ENCODE measurements around the gene NDUFS6.
A peak's percentile ranks its signal among the peaks of the same experiment; 100 is the strongest.

The NDUFS6 gene

GRCh38 chr5:1801222-1801966 is at the start of gene NDUFS6:
TSS of gene NDUFS6 (plus strand) at chr5:1801407. CDS start at chr5:1801418, 11 bp downstream.
- DNase-seq, result peak; percentile 13 to 67

GRCh38 chr5:1751864-1752822 is 49.1 kb upstream of the NDUFS6 start:
- no peak for DNase-seq

DNA sequence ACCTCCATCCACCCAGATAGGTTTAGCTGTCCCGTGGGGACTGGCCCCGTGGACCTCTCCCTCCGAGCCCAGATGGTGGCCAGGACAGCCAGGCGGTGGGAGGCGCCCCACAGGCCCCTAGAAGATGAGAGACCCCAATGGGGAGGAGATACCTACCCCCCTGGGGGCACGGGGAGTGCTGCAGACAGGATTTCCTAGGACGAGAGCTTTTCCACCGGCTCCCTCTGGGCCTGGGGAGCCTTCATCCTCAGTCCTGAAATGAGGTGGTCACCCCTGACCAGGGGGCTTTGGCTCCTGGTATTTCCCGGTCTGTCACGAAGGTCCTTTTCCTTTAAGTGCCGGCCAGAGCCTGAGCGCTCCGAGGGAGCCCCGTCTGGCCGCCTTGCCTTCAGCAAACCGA is 48.3 kb upstream of the NDUFS6 start:
- no peak for DNase-seq

DNA sequence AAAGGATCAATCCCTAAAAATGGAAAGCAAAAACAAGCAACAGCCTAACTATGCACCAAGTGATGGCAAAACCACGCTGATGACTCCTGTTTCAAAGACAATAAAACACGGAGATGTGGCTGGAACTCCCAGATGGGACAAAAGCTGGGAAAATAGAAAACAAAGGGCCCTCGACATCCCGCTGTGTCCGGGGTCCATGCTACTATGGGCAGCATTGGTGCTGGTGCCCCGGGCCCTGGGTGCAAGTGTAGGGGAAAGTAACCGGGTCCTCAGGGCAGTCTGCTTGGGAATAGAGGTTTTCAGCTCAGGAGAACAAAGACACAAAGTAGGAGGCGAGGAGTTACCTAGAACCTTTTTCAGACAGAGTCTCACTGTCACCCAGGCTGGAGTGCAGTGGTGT is 47.7 kb upstream of the NDUFS6 start:
- DNase-seq, result no peak

GRCh38 chr5:1754531-1755220 is 46.5 kb upstream of the NDUFS6 start:
- no peak for DNase-seq

DNA sequence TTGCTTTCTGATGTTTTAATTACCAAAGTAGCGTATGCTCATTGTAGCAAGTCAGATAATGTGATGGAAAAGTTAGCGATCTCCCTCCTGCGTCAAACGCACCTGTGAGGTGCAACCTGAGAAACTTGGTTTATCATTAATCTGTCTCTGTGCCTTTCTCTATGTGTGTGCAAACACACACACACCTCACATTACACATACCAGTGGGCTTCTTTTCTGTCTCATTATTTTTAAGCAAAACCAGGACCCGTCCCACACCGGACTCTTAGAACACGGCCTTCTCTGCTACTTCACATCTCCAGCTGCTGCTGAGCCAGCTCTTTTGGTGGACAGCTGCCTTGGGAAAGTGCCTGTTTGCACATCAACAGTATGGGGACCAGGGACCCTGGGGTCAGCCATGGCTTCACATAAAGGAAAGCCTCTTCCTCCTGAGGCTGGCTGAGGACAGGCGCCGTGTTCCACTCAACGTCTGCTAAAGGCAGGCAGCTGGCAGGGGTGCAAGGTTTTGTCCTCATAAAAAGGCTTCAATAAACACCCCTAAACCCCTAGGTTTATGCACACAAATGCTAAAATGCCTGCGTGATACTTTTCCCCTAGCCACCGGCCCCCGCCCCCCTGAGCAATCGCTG is 45.8 kb upstream of the NDUFS6 start:
- DNase-seq, result no peak

GRCh38 chr5:1756481-1756880 is 44.7 kb upstream of the NDUFS6 start:
- no peak for DNase-seq

GRCh38 chr5:1757511-1757910 is 43.7 kb upstream of the NDUFS6 start:
- no peak for DNase-seq

DNA sequence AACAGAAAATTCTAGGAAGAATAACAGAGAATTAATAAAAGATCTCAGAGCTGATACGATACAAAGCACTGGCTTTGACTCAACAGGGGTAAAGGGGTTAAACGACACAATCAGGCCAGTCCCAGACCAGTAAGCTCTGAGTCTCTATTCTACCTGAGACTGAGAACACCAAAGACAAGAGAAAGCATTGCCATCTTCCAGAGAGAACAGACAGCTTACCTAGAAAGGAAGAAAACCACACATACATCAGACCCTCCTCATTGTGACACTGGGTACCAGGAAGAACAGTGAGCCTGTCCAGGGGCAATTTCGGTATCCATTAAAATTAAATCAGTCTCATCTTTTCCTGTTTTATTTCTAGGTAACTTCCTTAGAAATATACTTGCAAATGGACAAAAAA is 42.6 kb upstream of the NDUFS6 start:
- no peak for DNase-seq

GRCh38 chr5:1759378-1759970 is 41.7 kb upstream of the NDUFS6 start:
- DNase-seq, result no peak

- no peak for DNase-seq
Measured at GRCh38 chr5:1760231-1760630, 41.0 kb upstream of the NDUFS6 start.

GRCh38 chr5:1760656-1761452 is 40.4 kb upstream of the NDUFS6 start:
- DNase-seq, result no peak

GRCh38 chr5:1761453-1761755 is 39.8 kb upstream of the NDUFS6 start:
- no peak for DNase-seq

DNA sequence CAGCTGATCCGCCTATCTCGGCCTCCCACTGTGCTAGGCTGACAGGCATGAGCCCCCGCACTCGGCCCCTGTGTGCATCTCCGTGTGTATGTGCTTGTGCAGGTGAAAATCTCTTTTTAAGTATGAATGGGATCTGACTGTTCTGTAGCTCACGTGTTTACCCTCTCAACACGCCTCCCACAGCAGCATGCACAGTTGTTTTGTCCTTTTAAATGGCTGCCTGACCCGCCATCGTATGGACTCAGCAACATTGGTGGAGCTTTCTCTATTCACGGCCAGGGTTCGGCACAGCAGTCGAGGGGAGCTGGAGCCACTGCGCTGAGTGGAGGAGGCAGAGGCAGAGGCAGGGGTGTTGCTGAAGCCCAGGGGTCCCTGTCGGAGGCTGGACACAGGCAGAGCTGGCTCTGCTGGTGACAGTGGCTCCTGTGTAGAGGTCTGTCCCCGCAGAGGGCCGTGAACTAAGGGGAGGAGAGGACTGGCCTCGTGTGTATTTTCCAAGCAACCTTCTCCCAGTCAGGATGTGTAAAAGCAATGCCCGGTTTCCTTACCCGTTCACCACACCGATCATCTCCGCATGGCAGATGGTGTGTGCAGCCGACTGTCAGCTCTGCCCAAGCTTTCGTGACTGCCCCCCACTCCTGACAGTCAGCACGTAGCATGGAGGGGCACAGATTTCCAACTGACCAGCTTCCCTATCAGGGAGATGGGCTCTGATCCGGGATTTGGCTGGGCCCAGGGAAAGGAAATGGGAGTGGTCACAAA is 38.9 kb upstream of the NDUFS6 start:
- DNase-seq, result no peak

- DNase-seq, result no peak
Measured at GRCh38 chr5:1762883-1763547, 38.2 kb upstream of the NDUFS6 start.

DNA sequence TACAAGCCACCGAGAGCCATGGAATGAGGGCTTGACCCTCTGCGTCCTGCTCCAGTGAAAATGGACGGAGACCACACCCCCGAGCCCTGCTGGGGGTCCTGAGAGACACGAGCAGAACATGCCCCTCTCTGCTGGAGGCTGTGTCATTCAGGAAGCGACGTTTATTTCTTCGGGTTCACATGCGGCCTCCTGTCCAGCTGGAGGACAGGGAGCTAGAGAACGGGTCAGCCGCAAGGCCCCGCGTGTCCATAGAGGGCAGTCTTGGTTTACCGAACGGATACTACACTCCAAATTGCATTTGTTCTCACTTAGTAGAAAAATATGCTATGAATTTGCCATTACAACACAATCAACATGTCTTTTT is 37.7 kb upstream of the NDUFS6 start:
- no peak for DNase-seq

- DNase-seq, result no peak
Measured at GRCh38 chr5:1763960-1764605, 37.1 kb upstream of the NDUFS6 start.

GRCh38 chr5:1764606-1764960 is 36.6 kb upstream of the NDUFS6 start:
- DNase-seq, result no peak

- DNase-seq, result no peak
Measured at GRCh38 chr5:1765141-1765879, 35.9 kb upstream of the NDUFS6 start.

DNA sequence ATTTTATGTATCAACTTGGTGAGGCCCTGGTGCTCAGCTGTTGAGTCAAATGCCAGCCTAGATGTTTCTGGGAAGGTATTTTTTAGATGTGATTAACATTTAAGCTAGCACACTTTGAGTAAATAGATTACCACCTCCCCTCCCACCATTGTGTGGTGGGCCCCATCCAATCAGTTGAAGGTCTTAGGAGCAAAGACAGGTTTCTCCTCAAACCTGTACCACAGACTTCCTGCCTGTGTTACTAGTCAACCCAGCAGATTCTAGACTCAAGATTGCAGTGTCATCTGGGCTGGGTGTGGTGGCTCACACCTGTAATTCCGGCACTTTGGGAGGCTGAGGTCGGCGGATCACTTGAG is 35.3 kb upstream of the NDUFS6 start:
- DNase-seq, result no peak
